WERI-Rb-1 (cell line): ENCODE results near the gene ASIC5.

Experiments used
- DNase-seq: peaks from one replicate; pipeline ENCODE4 v3.0.0-alpha.2; 2020
- H3K27ac ChIP-seq: fragments of 250-450 bp; sonication (Bioruptor Pico); 2 replicates; pipeline ENCODE4 v1.5.1; 2020; ENCODE audit warnings: mild to moderate bottlenecking, moderate library complexity
- H3K27me3 ChIP-seq: fragments of 250-450 bp; sonication (Bioruptor Pico); 2 replicates; pipeline ENCODE4 v1.5.1; 2021; ENCODE audit warnings: mild to moderate bottlenecking, low read depth, moderate library complexity; ENCODE audit not compliant: insufficient read depth, severe bottlenecking
- H3K36me3 ChIP-seq: fragments of 250-450 bp; sonication (Bioruptor Pico); 2 replicates; pipeline ENCODE4 v1.5.1; 2020; ENCODE audit warnings: mild to moderate bottlenecking, moderate library complexity
- H3K4me3 ChIP-seq: 2 replicates; pipeline ENCODE4 v1.5.1; 2011; ENCODE audit warnings: low read depth, mild to moderate bottlenecking, control low read depth, low read length
- H3K9me3 ChIP-seq: fragments of 250-450 bp; sonication (Bioruptor Pico); 2 replicates; pipeline ENCODE4 v1.5.1; 2021; ENCODE audit warnings: mild to moderate bottlenecking, moderate library complexity; ENCODE audit not compliant: severe bottlenecking
- TF ChIP-seq, protein P1 (sequence below): IDR thresholded peaks from 2 replicates; pipeline ENCODE4 v1.5.1; 2011; ENCODE audit warnings: low read depth, mild to moderate bottlenecking, control low read depth, inconsistent platforms, low read length

The ASIC5 gene

DNA sequence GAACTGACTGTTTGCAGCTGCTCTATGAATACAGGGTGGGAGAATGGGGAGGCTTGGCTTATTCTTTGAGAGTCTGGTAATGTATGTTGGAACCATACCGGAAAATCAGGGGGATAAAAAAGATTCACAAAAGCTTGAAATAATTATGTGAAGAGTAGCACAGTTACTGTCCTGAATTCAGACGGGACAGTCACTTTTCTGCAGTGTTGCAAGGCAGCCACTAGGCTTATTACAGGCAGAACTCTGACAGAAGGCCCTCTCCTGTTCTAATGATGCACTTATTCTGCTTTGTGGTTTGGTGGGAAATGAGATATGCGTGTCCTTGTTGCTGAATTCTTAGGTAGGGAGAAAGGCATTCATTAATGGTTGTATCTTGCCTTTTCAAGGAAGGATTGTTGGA is 70.1 kb downstream of the ASIC5 start:
- peak; percentile 30 for DNase-seq

GRCh38 chr4:155794589-155795236 is 71.4 kb downstream of the ASIC5 start:
- Histone ChIP-seq H3K27ac (no peak overlapping the region), H3K9me3 (no peaks in the 10 kb centered on the region), H3K27me3 (no peaks in the 10 kb centered on the region), H3K36me3 (no peaks in the 10 kb centered on the region), H3K4me3 (no peak overlapping the region)
- DNase-seq: no peak
- TF ChIP-seq, protein P1, sequence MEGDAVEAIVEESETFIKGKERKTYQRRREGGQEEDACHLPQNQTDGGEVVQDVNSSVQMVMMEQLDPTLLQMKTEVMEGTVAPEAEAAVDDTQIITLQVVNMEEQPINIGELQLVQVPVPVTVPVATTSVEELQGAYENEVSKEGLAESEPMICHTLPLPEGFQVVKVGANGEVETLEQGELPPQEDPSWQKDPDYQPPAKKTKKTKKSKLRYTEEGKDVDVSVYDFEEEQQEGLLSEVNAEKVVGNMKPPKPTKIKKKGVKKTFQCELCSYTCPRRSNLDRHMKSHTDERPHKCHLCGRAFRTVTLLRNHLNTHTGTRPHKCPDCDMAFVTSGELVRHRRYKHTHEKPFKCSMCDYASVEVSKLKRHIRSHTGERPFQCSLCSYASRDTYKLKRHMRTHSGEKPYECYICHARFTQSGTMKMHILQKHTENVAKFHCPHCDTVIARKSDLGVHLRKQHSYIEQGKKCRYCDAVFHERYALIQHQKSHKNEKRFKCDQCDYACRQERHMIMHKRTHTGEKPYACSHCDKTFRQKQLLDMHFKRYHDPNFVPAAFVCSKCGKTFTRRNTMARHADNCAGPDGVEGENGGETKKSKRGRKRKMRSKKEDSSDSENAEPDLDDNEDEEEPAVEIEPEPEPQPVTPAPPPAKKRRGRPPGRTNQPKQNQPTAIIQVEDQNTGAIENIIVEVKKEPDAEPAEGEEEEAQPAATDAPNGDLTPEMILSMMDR: no peak

More for the DNA sequence above, 70.1 kb downstream of the ASIC5 start:
- no peaks in the 10 kb centered on the region for H3K27me3 ChIP-seq
- TF ChIP-seq, protein P1: peak; percentile 78
- no peak overlapping the region for H3K27ac ChIP-seq
- H3K4me3 ChIP-seq: no peak overlapping the region
- no peaks in the 10 kb centered on the region for H3K9me3 ChIP-seq
- H3K36me3 ChIP-seq: no peaks in the 10 kb centered on the region

DNA sequence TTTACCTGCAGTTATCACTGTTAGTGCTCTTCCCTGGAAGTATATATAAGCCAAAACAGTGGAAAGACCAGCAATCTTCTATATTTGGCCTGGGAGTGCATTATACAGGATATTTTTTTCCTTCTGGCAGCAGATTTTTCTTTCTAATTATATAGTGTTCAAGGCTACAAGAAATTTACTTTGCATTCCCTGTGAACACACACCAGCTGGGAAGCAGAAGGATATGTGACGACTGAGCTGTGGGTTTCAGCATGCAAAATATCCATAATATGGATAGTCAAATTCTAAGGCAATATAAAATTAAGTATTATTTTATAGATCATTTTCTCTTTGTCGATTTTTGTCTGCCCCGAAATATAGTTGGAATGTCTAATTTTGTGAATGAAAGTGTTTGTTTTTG is 76.1 kb downstream of the ASIC5 start:
- H3K27me3 ChIP-seq: no peaks in the 10 kb centered on the region
- no peaks in the 10 kb centered on the region for H3K36me3 ChIP-seq
- no peak for DNase-seq
- TF ChIP-seq, protein P1: no peak
- H3K9me3 ChIP-seq: no peaks in the 10 kb centered on the region
- no peak overlapping the region for H3K4me3 ChIP-seq
- no peak overlapping the region for H3K27ac ChIP-seq

DNA sequence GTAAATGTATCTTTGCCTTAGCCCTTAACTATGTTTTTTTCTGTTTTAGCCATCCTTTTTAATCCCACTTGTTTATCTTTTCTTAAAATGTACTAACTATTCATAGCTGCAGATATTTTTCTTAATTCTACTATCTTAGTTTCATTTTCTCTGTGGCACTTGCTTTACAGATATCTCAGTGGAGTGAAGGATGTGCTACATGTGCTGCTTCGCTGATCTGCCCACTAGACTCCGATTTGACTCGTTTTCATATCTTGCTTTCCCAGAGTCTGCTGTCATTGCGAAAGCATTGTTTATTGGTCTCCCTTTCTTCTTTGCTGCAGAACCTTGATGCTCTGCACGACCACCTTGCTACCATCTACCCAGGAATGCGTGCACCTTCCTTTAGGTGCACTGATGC is 76.7 kb downstream of the ASIC5 start:
- DNase-seq: no peak
- TF ChIP-seq, protein P1: no peak
- Histone ChIP-seq H3K36me3 (no peaks in the 10 kb centered on the region), H3K4me3 (no peak overlapping the region), H3K27ac (no peak overlapping the region), H3K9me3 (no peaks in the 10 kb centered on the region), H3K27me3 (no peaks in the 10 kb centered on the region)

DNA sequence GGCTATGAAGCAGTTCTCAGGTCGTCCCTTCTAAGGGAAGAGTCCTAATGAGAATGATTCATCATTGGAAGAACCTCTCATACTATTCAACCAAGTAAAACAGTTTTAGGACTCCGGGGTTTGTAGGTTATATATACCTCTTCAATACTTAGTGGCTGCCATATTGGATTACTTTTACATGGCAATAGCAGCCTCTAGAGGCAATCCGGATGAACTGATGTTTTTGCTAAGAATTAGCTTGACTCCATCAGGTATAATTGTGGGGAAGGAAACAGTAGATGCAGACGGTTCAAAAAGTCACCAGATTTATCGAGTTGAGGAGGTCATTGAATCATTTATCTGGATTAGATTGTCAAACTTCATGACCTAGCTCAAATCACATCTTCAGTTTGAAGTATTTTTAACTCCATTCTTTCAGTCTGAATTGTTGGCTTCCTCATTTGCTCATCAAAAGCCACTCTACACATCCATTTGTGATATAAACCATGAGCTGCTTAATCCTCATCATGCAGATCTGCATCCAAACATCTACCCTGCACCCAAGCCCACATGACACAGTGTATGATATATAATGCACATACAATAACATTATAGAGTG is 78.9 kb downstream of the ASIC5 start:
- no peaks in the 10 kb centered on the region for H3K36me3 ChIP-seq
- H3K27me3 ChIP-seq: no peaks in the 10 kb centered on the region
- TF ChIP-seq, protein P1: peak; percentile 75
- peak; percentile 25 for DNase-seq
- H3K27ac ChIP-seq: no peak overlapping the region
- H3K4me3 ChIP-seq: no peak overlapping the region
- H3K9me3 ChIP-seq: no peaks in the 10 kb centered on the region
